Bronchial smooth muscle cell (primary cell): ENCODE results near the gene MTLN. TPM values are rescaled to one million over a fixed set of nuclear protein-coding genes. Genes with fewer than 3 reads are reported as not detected.

Experiments used
- total RNA-seq: library from RNA; depleted of rRNA; stranded (reverse); fragments of >200 nt; gene quantifications from 2 replicates; pipeline ENCODE4 v1.2.1, GENCODE V29; 2014

MTLN gene, protein sequence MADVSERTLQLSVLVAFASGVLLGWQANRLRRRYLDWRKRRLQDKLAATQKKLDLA
- total RNA-seq, result 48.9 and 54.7 TPM in 2 replicates

DNA sequence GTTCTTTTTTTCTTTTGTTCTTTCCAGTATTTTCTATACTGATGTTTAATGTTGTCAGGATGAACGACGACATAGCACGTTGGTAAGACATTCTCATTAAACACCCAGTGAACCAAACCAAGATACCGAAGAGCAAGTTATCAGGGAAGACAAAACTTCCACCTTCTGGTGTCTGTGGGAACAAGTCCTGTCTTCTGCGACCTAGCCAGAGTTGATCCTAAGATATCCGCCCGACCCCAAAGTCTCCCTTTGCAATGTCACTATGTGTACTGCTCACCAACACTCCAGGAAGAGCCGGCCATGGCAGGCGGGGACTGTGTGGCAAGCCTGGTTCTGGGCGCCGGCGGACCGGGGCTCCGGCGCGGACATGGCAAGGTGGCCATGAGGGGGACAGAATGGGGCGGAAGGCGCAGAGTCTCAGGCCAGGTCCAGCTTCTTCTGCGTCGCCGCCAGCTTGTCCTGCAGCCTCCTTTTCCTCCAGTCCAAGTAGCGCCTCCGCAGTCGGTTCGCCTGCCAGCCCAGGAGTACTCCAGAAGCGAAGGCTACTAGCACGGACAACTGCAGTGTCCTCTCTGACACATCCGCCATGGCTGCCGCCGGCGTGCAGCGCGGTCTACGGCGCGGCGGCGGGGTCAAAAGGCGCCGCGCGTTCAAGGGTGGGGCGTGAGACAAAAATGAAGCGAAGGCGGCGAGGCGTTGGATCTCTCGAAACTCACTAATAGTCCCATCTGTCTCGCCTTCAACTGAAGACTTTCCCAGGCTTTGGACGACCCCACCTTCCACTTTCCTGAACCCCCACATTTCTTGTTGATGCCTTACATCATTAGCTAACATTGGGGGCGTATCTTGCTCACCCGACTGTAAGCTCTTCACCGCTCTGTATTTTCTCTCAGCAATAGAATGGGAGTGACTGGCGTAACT lies at the start of gene MTLN:
TSS of gene MTLN (minus strand) at position 610 of the 921 bp plus-strand sequence. CDS start at position 588, 22 bp downstream.

DNA sequence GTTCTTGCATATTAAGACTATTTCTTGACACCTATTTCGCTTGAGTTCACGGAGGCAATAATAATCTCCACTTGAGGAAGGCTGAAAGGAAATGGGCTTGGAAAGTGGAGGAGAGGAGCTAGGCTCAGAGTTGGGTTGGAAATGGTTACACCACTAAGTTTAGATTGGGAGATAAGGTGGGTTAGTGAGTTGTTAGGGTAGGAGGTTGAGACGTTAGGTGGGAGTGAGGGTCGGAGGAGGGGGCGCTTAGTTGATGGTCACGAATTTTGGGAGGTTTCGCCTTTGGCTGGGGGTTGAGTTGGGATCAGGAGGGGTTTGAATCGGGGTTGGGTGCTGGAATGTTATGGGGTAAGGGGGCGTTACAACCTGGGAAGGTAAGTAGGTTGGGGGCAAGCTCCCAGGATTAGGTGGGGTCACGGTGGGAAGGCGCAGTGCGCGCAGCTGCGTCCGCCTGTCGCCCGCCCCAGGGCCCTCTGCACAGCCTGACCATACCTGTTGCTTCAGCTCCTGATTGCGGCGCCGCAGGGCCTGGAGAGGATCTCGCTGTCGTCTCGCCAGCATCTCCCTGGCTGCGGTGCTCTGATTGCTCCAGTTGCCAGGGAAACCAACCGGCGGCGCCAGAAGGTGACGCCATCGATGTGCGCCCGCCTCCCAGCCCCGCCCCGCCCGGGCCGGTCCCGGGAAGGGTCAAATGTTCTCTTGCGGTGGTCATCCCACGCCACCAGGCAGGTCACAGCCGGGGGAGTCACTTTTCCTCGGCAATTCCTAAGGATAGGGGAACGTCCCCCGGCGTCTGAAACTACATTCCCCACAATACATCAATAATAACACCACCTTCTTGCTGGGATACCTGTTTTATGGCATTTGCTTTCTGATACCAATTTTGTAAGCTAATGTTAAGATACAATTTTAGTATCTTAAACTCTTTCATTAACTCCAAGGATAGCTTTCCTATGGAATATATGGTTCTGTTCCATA lies 7.7 kb downstream of the MTLN start, which contains the start of gene NPHP1:
TSS of gene NPHP1 (minus strand) at position 606 of the 978 bp plus-strand sequence. CDS start at position 561, 45 bp downstream.

Other genes starting within 250 kb of the MTLN start
- gene MALL, start 96.7 kb downstream of the MTLN start, total RNA-seq, result 13.4 and 45.7 TPM in 2 replicates
- gene NPHP1, start 7.5 kb downstream of the MTLN start, total RNA-seq, result 5.5 and 5.7 TPM in 2 replicates